ENCODE results near the gene MAP3K20.
"Not testable (repeated sequence)": the region's sequence is repeated elsewhere in the genome, so short reads cannot be mapped to it uniquely, and the experiment has no call there.

MAP3K20 gene

GRCh38 chr2:173207124-173207523 lies 131.5 kb downstream of the MAP3K20 start:
- DNase-seq, result not testable (repeated sequence)

GRCh38 chr2:173210270-173211196 lies 134.9 kb downstream of the MAP3K20 start:
- peak; percentile 24 for DNase-seq

- DNase-seq, result no peak
Measured at GRCh38 chr2:173213181-173213580, 137.5 kb downstream of the MAP3K20 start.

- DNase-seq, result no peak
Measured at GRCh38 chr2:173214213-173214612, 138.6 kb downstream of the MAP3K20 start.

GRCh38 chr2:173215316-173215715 lies 139.7 kb downstream of the MAP3K20 start:
- DNase-seq, result no peak

- no peak for DNase-seq
Measured at GRCh38 chr2:173216051-173216450, 140.4 kb downstream of the MAP3K20 start.

- DNase-seq, result no peak
Measured at GRCh38 chr2:173216668-173217067, 141.0 kb downstream of the MAP3K20 start.

- no peak for DNase-seq
Measured at GRCh38 chr2:173217116-173217840, 141.6 kb downstream of the MAP3K20 start.

- DNase-seq, result no peak
Measured at GRCh38 chr2:173218326-173219056, 142.8 kb downstream of the MAP3K20 start.

GRCh38 chr2:173221132-173221695 lies 145.6 kb downstream of the MAP3K20 start:
- DNase-seq, result no peak

GRCh38 chr2:173221937-173222594 lies 146.4 kb downstream of the MAP3K20 start:
- no peak for DNase-seq

GRCh38 chr2:173223871-173224270 lies 148.2 kb downstream of the MAP3K20 start:
- no peak for DNase-seq

GRCh38 chr2:173226899-173227698 lies 151.5 kb downstream of the MAP3K20 start:
- no peak for DNase-seq

- no peak for DNase-seq
Measured at GRCh38 chr2:173229086-173229485, 153.4 kb downstream of the MAP3K20 start.

GRCh38 chr2:173230181-173230580 lies 154.5 kb downstream of the MAP3K20 start:
- no peak for DNase-seq

GRCh38 chr2:173231042-173231441 lies 155.4 kb downstream of the MAP3K20 start:
- DNase-seq, result no peak

GRCh38 chr2:173231465-173231864 lies 155.8 kb downstream of the MAP3K20 start:
- no peak for DNase-seq

GRCh38 chr2:173232956-173233744 lies 157.5 kb downstream of the MAP3K20 start:
- DNase-seq, result no peak

GRCh38 chr2:173235947-173236803 lies 160.5 kb downstream of the MAP3K20 start:
- no peak for DNase-seq

- DNase-seq, result no peak
Measured at GRCh38 chr2:173238385-173238784, 162.7 kb downstream of the MAP3K20 start.
